T-cell (primary cell): Measurements from ENCODE around the gene SERINC2. TPM values are rescaled to one million over a fixed set of nuclear protein-coding genes. Genes with fewer than 3 reads are reported as not detected.
A peak's percentile ranks its signal among the peaks of the same experiment; 100 is the strongest.

Experiments used
- ATAC-seq, 4 experiments: fragments of 200-7000 bp in 3 of 4; fragments of 150-1000 bp in 1 of 4; cut with Tn5 transposase; replicated peaks in 1 of 4; 1 replicate in 3 of 4; 2 replicates in 1 of 4; pipeline ENCODE4 v1.10.0; 2021; ENCODE audit warnings: moderate library complexity in 3 of 4, mild to moderate bottlenecking in 2 of 4, moderate number of reproducible peaks in 1 of 4
- CTCF ChIA-PET, 2 donors: fragments of 300-600 bp; sonication (Branson Sonifier 250); formaldehyde crosslinking; loops; one replicate each; lab custom pipeline; 2022; ENCODE audit warnings: antibody characterized with exemption in 2 of 2; lab: Charles Lee
- POLR2A ChIA-PET, 2 donors: fragments of 300-600 bp; sonication (Branson Sonifier 250); formaldehyde crosslinking; loops; one replicate each; lab custom pipeline; 2022; ENCODE audit warnings: antibody characterized with exemption in 2 of 2; lab: Charles Lee
- DNase-seq, 35 experiments: peaks; one replicate each; pipeline versions ENCODE4 v3.0.0 to v3.0.0-alpha.2; 2013 to 2023
- H3K27ac ChIP-seq: one replicate; pipeline ENCODE4 v1.5.1; 2013; ENCODE audit warnings: low read length
- H3K27me3 ChIP-seq, 2 experiments: replicated peaks in 1 of 2; 1 replicate in 1 of 2; 2 replicates in 1 of 2; pipeline versions ENCODE4 v1.6.1 to v1.7.0; 2013; ENCODE audit warnings: low read length in 1 of 2, mixed read lengths in 1 of 2; ENCODE audit not compliant: control insufficient read depth in 2 of 2, insufficient read depth in 2 of 2; ENCODE audit errors: extremely low read depth in 1 of 2
- H3K36me3 ChIP-seq, 2 donors: 1 replicate in 1 of 2; 2 replicates in 1 of 2; pipeline versions ENCODE4 v1.6.1 to v1.7.0; 2013; ENCODE audit warnings: low read length in 1 of 2; ENCODE audit not compliant: control insufficient read depth in 2 of 2, insufficient read depth in 1 of 2; ENCODE audit errors: extremely low read depth in 1 of 2
- H3K4me1 ChIP-seq, 2 experiments: 1 replicate in 1 of 2; 2 replicates in 1 of 2; pipeline versions ENCODE4 v1.6.1 to v1.7.0; 2013; ENCODE audit warnings: low read length in 2 of 2, mixed read lengths in 1 of 2; ENCODE audit not compliant: insufficient read depth in 2 of 2, control insufficient read depth in 1 of 2; ENCODE audit errors: extremely low read depth in 1 of 2
- H3K4me3 ChIP-seq, 2 donors: 1 replicate in 1 of 2; 2 replicates in 1 of 2; pipeline versions ENCODE4 v1.5.1 to v1.7.0; 2013; ENCODE audit warnings: mild to moderate bottlenecking in 2 of 2, low read length in 1 of 2, moderate library complexity in 1 of 2; ENCODE audit not compliant: control insufficient read depth in 1 of 2; ENCODE audit errors: extremely low read depth in 1 of 2
- H3K9me3 ChIP-seq: 2 replicates; pipeline ENCODE4 v1.7.0; 2013
- H3K27ac Mint-ChIP-seq, 2 donors: one replicate each; pipeline ENCODE4 v1.8.0; 2020 to 2021; ENCODE audit warnings: mild to moderate bottlenecking in 2 of 2, mixed read lengths in 2 of 2
- H3K27me3 Mint-ChIP-seq, 2 donors: one replicate each; pipeline ENCODE4 v1.8.0; 2021 to 2022; ENCODE audit warnings: mixed read lengths in 2 of 2
- H3K36me3 Mint-ChIP-seq: one replicate; pipeline ENCODE4 v1.8.0; 2021; ENCODE audit warnings: mixed read lengths
- H3K4me1 Mint-ChIP-seq, 3 donors: one replicate each; pipeline ENCODE4 v1.8.0; 2020 to 2022; ENCODE audit warnings: mixed read lengths in 3 of 3, mild to moderate bottlenecking in 1 of 3
- H3K4me3 Mint-ChIP-seq, 3 donors: one replicate each; pipeline ENCODE4 v1.8.0; 2020 to 2022; ENCODE audit warnings: mild to moderate bottlenecking in 3 of 3, mixed read lengths in 3 of 3, moderate library complexity in 3 of 3
- H3K9me3 Mint-ChIP-seq, 3 donors: one replicate each; pipeline ENCODE4 v1.8.0; 2020 to 2022; ENCODE audit warnings: mixed read lengths in 3 of 3
- WGBS: methylation state at CpG from one replicate; pipeline ENCODE4 v1.1.5; 2013; ENCODE audit warnings: missing lambda C conversion rate; ENCODE audit not compliant: insufficient coverage; 5-methylcytosine and 5-hydroxymethylcytosine counted together
- total RNA-seq, 35 experiments: library from RNA in 6 of 35; stranded (reverse) in 6 of 35; fragments of 120-200 nt in 1 of 35; gene quantifications; one replicate each; pipeline versions ENCODE4 v1.2.1 to v1.2.4 and lab custom pipeline; 2013 to 2026

SERINC2 gene
- total RNA-seq, 5 donors from 2014 or later (not counting 1 experiment from before 2014, with no cell fraction given), result 0.26 to 0.82 (median 0.36) TPM; not detected in 2

GRCh38 chr1:31409946-31410858, 2.8 kb upstream of the SERINC2 start:
- Mint-ChIP-seq H3K27me3 (peaks cover 58 to 62% of the 10 kb centered on the region in 2 donors), H3K9me3 (no peaks in the 10 kb centered on the region), H3K27ac (no peak overlapping the region), H3K4me1 (peaks cover 10 to 12% (median 11%) of the 10 kb centered on the region in 3 donors), H3K36me3 (no peaks in the 10 kb centered on the region), H3K4me3 (no peak overlapping the region)
- WGBS, result 65% methylated on average over 5 of the region's 6 CpGs
- ChIA-PET CTCF (no interaction called here), POLR2A (no interaction called here)
- H3K27ac ChIP-seq, result no peak overlapping the region
- DNase-seq (no peak), ATAC-seq (no peak)
- no peaks in the 10 kb centered on the region for H3K9me3 ChIP-seq
- H3K36me3 ChIP-seq, result no peaks in the 10 kb centered on the region
- H3K4me3 ChIP-seq, result no peak overlapping the region
- H3K4me1 ChIP-seq, result peaks cover 0 to 15% of the 10 kb centered on the region in 2 experiments
- peaks cover 6 to 69% of the 10 kb centered on the region in 2 experiments for H3K27me3 ChIP-seq

DNA sequence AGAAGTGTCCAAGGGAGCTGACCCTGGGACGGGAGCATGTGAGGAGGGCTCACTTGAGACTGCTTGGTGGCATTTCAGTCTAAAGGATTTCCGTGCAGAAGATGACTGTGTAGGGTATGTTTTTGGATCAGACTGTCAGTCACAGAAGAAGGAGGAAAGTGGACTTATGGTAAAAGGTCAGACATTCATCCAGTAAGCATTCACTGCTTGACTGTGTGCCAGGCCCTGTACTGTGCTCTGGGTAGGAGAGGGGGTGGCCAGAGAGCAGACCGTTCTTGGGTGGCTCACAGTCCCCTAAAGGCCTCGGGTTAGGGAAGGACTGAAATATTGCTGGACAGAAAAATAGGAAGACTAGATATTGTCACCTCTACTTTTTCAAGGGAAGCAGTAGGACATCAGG, 2.1 kb upstream of the SERINC2 start:
- no peaks in the 10 kb centered on the region for H3K36me3 Mint-ChIP-seq
- 63% methylated on average over 3 of the region's 4 CpGs for WGBS
- POLR2A ChIA-PET, result no interaction called here
- no peak for DNase-seq
- Histone ChIP-seq H3K36me3 (no peaks in the 10 kb centered on the region), H3K27ac (no peak overlapping the region), H3K9me3 (no peaks in the 10 kb centered on the region), H3K27me3 (peaks cover 6 to 75% of the 10 kb centered on the region in 2 experiments), H3K4me3 (no peak overlapping the region), H3K4me1 (peaks cover 0 to 15% of the 10 kb centered on the region in 2 experiments)
- peaks cover 64 to 68% of the 10 kb centered on the region in 2 donors for H3K27me3 Mint-ChIP-seq
- H3K4me1 Mint-ChIP-seq, result peaks cover 10 to 12% (median 11%) of the 10 kb centered on the region in 3 donors
- ATAC-seq, result no peak
- no peaks in the 10 kb centered on the region for H3K9me3 Mint-ChIP-seq
- peak overlapping the region in 2 of 3 donors; percentile 42 to 94 for H3K4me3 Mint-ChIP-seq
- H3K27ac Mint-ChIP-seq, result peak overlapping the region in 1 of 2 donors; percentile 33
- CTCF ChIA-PET, result no interaction called here

DNA sequence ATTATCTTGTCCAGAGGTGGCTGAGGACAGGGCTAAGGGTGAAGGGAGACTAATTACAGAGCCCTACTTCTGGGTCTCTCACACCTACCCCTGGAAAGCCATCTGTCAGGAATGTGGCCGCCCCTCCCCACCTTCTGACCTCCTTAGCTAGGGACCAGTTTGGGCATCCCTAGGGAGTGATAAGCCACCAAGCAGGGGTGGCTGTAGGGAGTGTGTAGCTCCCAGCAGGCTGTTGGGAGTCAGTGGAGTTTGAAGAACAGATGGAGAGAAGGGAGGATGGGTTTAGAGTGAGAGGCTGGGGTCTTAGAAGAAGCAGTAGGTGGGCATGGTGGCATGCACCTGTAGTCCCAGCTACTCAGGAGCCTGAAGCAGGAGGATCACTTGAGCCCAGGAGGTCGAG, 808 bp upstream of the SERINC2 start:
- H3K4me1 ChIP-seq, result peaks cover 0 to 15% of the 10 kb centered on the region in 2 experiments
- H3K9me3 ChIP-seq, result no peaks in the 10 kb centered on the region
- no peaks in the 10 kb centered on the region for H3K36me3 ChIP-seq
- Mint-ChIP-seq H3K36me3 (no peaks in the 10 kb centered on the region), H3K4me3 (peak overlapping the region; percentile 57 to 94 (median 68)), H3K27me3 (peaks cover 71 to 75% of the 10 kb centered on the region in 2 donors), H3K9me3 (no peaks in the 10 kb centered on the region), H3K27ac (peak overlapping the region in 1 of 2 donors; percentile 44), H3K4me1 (peaks cover 10 to 12% (median 11%) of the 10 kb centered on the region in 3 donors)
- ChIA-PET CTCF (interaction anchor here in 1 of 2 donors (0.5 kb wide), 1 partner anchor 510 kb away, joined by 3 read pairs; no protein-coding TSS in a partner anchor), POLR2A (no interaction called here)
- H3K27ac ChIP-seq, result no peak overlapping the region
- H3K27me3 ChIP-seq, result peaks cover 6 to 77% of the 10 kb centered on the region in 2 experiments
- no CpG with 5 or more reads among the region's 2 CpGs for WGBS
- DNase-seq (no peak), ATAC-seq (no peak)
- no peak overlapping the region for H3K4me3 ChIP-seq

- Mint-ChIP-seq H3K4me1 (peaks cover 10 to 12% (median 11%) of the 10 kb centered on the region in 3 donors), H3K9me3 (no peaks in the 10 kb centered on the region), H3K4me3 (peak overlapping the region; percentile 71 to 94 (median 89)), H3K27ac (no peak overlapping the region), H3K36me3 (no peaks in the 10 kb centered on the region), H3K27me3 (peaks cover 70 to 79% of the 10 kb centered on the region in 2 donors)
- ChIA-PET CTCF (no interaction called here), POLR2A (no interaction called here)
- no peaks in the 10 kb centered on the region for H3K9me3 ChIP-seq
- H3K4me3 ChIP-seq, result peak overlapping the region; percentile 21 to 66
- H3K27me3 ChIP-seq, result peaks cover 6 to 78% of the 10 kb centered on the region in 2 experiments
- ATAC-seq, result peak; percentile 46 to 61 (median 50)
- no peak overlapping the region for H3K27ac ChIP-seq
- H3K4me1 ChIP-seq, result peaks cover 0 to 15% of the 10 kb centered on the region in 2 experiments
- no peaks in the 10 kb centered on the region for H3K36me3 ChIP-seq
- WGBS, result 2% methylated on average over 54 of the region's 54 CpGs
- peak in 13 of 35 experiments; percentile 1 to 29 (median 15) for DNase-seq
Measured at GRCh38 chr1:31413405-31414001, 490 bp downstream of the SERINC2 start.

DNA sequence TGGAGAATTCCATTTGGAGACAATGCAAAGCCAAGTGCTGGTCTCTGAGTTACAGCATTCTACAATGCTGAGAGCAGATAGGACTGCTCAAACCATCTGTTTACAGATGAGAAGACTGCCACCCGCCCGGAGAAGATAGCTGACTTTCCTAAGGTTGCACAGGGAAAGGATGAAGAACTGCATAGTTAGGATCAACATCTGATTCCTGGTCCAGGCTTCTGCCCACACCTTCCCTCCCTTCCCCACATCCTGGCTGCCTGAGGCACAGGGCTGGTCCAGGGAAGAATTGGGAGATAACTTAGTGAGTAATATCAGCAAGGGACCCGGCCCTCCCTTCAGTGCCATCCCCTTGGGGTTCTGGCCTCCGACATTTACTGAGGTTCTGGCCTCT, 2.0 kb downstream of the SERINC2 start:
- Histone ChIP-seq H3K9me3 (no peaks in the 10 kb centered on the region), H3K36me3 (no peaks in the 10 kb centered on the region), H3K4me1 (peaks cover 0 to 15% of the 10 kb centered on the region in 2 experiments), H3K4me3 (no peak overlapping the region), H3K27ac (no peak overlapping the region), H3K27me3 (peaks cover 6 to 72% of the 10 kb centered on the region in 2 experiments)
- 100% methylated on average over 1 of the region's 4 CpGs for WGBS
- H3K27me3 Mint-ChIP-seq, result peaks cover 57 to 67% of the 10 kb centered on the region in 2 donors
- H3K36me3 Mint-ChIP-seq, result no peaks in the 10 kb centered on the region
- DNase-seq (no peak), ATAC-seq (no peak)
- CTCF ChIA-PET, result no interaction called here
- H3K4me1 Mint-ChIP-seq, result peaks cover 10 to 12% (median 11%) of the 10 kb centered on the region in 3 donors
- POLR2A ChIA-PET, result no interaction called here
- H3K9me3 Mint-ChIP-seq, result no peaks in the 10 kb centered on the region
- H3K4me3 Mint-ChIP-seq, result peak overlapping the region in 1 of 3 donors; percentile 21
- no peak overlapping the region for H3K27ac Mint-ChIP-seq

DNA sequence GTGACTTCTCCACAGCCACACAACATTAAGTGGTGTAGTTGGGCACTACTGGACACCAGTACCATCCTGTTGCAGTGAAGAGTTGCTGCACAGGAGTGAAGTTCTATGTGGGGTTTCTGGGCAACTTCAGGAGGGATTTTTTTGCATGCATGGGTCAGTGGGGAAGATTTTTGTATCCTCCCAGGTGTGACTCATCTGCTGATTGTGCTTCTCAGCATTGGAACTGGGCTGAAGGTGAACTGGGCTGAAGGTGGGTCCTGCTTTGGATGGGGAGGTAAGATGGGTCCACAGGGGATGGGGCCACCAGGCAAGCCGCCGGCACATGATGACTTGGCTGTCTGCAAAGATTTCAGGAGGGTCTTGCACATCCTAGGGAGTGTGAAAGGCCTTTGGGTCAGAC, 2.6 kb downstream of the SERINC2 start:
- no peak overlapping the region for H3K27ac ChIP-seq
- CTCF ChIA-PET, result no interaction called here

More for the DNA sequence above, 2.6 kb downstream of the SERINC2 start:
- Mint-ChIP-seq H3K4me1 (peaks cover 10 to 12% (median 11%) of the 10 kb centered on the region in 3 donors), H3K27me3 (peaks cover 52 to 60% of the 10 kb centered on the region in 2 donors), H3K4me3 (no peak overlapping the region), H3K27ac (no peak overlapping the region), H3K9me3 (no peaks in the 10 kb centered on the region), H3K36me3 (no peaks in the 10 kb centered on the region)
- DNase-seq (no peak), ATAC-seq (no peak)
- H3K27me3 ChIP-seq, result peaks cover 6 to 69% of the 10 kb centered on the region in 2 experiments
- no peaks in the 10 kb centered on the region for H3K9me3 ChIP-seq
- peaks cover 0 to 15% of the 10 kb centered on the region in 2 experiments for H3K4me1 ChIP-seq
- POLR2A ChIA-PET, result no interaction called here
- 90% methylated on average over 2 of the region's 2 CpGs for WGBS
- no peaks in the 10 kb centered on the region for H3K36me3 ChIP-seq
- H3K4me3 ChIP-seq, result no peak overlapping the region
